SK-N-SH (cell line): ENCODE data around the gene XRRA1. TPM values are rescaled to one million over a fixed set of nuclear protein-coding genes. Genes with fewer than 3 reads are reported as not detected.

Source experiments
- CTCF ChIA-PET: fragments of 300-600, 350-600 bp; formaldehyde crosslinking; extraction: SDS; loops from one replicate; lab custom pipeline; 2021; lab: Yijun Ruan, JAX
- POLR2A ChIA-PET: fragments of 350-600 bp; sonication (Branson Sonifier 250); formaldehyde crosslinking; extraction: SDS; loops from one replicate; lab custom pipeline; 2020; ENCODE audit warnings: antibody characterized with exemption, inconsistent platforms; lab: Yijun Ruan, JAX
- DNase-seq: peaks from one replicate; pipeline ENCODE4 v3.0.0; 2012
- H2AFZ ChIP-seq: fragments of 200-600 bp; sonication (generic); 2 replicates; pipeline ENCODE4 v1.8.1; 2016; ENCODE audit warnings: antibody characterized with exemption, mild to moderate bottlenecking, low read depth
- H3F3A ChIP-seq: fragments of 200-600 bp; sonication (generic); replicated peaks from 2 replicates; pipeline ENCODE3; 2016; ENCODE audit warnings: antibody characterized with exemption, mild to moderate bottlenecking; ENCODE audit not compliant: insufficient read depth
- H3K27ac ChIP-seq, 2 experiments: fragments of 200-500 bp in 1 of 2; fragments of 200-600 bp in 1 of 2; sonication (Bioruptor generic) in 1 of 2; sonication (generic), shearing (Covaris generic) in 1 of 2; 2 replicates each; pipeline versions ENCODE4 v1.5.1 to v1.6.1; 2014 to 2016; ENCODE audit warnings: low read depth in 2 of 2, inconsistent platforms in 1 of 2, low read length in 1 of 2, mild to moderate bottlenecking in 1 of 2, mixed read lengths in 1 of 2
- H3K27me3 ChIP-seq: fragments of 200-600 bp; sonication (generic), shearing (Covaris generic); 2 replicates; pipeline ENCODE4 v1.6.1; 2016; ENCODE audit warnings: mixed run types; ENCODE audit not compliant: insufficient read depth
- H3K36me3 ChIP-seq, 2 experiments: fragments of 200-500 bp in 1 of 2; fragments of 200-600 bp in 1 of 2; sonication (Bioruptor generic) in 1 of 2; sonication (generic) in 1 of 2; replicated peaks in 1 of 2; 2 replicates each; pipeline versions ENCODE3 to v1.5.1; 2014 to 2016; ENCODE audit warnings: low read length in 1 of 2, mild to moderate bottlenecking in 1 of 2; ENCODE audit not compliant: insufficient read depth in 2 of 2, control insufficient read depth in 1 of 2
- H3K4me1 ChIP-seq, 2 experiments: fragments of 200-500 bp in 1 of 2; fragments of 200-600 bp in 1 of 2; sonication (Bioruptor generic) in 1 of 2; sonication (generic), shearing (Covaris generic) in 1 of 2; 2 replicates each; pipeline versions ENCODE4 v1.5.1 to v1.6.1; 2014 to 2016; ENCODE audit warnings: low read depth in 1 of 2, low read length in 1 of 2, mixed run types in 1 of 2; ENCODE audit not compliant: insufficient read depth in 2 of 2, control insufficient read depth in 1 of 2
- H3K4me2 ChIP-seq: fragments of 200-600 bp; sonication (generic), shearing (Covaris generic); 2 replicates; pipeline ENCODE4 v1.6.1; 2017; ENCODE audit warnings: mixed run types
- H3K4me3 ChIP-seq, 2 experiments: fragments of 200-500 bp in 1 of 2; fragments of 200-600 bp in 1 of 2; sonication (Bioruptor generic) in 1 of 2; sonication (generic), shearing (Covaris generic) in 1 of 2; 2 replicates each; pipeline versions ENCODE4 v1.5.1 to v1.8.1; 2014 to 2016; ENCODE audit warnings: low read depth in 2 of 2, inconsistent platforms in 1 of 2, low read length in 1 of 2, mild to moderate bottlenecking in 1 of 2, mixed read lengths in 1 of 2, moderate library complexity in 1 of 2
- H3K79me2 ChIP-seq: fragments of 200-600 bp; sonication (generic); 2 replicates; pipeline ENCODE4 v1.8.1; 2017; ENCODE audit warnings: mild to moderate bottlenecking; ENCODE audit not compliant: insufficient read depth
- H3K9ac ChIP-seq: fragments of 200-600 bp; sonication (generic); 2 replicates; pipeline ENCODE4 v1.6.1; 2017; ENCODE audit warnings: mixed run types
- H3K9me2 ChIP-seq: fragments of 200-600 bp; sonication (generic); 2 replicates; pipeline ENCODE4 v1.6.1; 2017; ENCODE audit warnings: mixed run types
- H3K9me3 ChIP-seq: fragments of 200-600 bp; sonication (generic); 2 replicates; pipeline ENCODE4 v1.6.1; 2017; ENCODE audit warnings: mixed run types, mild to moderate bottlenecking, moderate library complexity
- H4K20me1 ChIP-seq: fragments of 200-600 bp; sonication (generic); 2 replicates; pipeline ENCODE4 v1.6.1; 2017; ENCODE audit warnings: mild to moderate bottlenecking, mixed run types; ENCODE audit not compliant: insufficient read depth
- NRF1 ChIP-seq: IDR thresholded peaks from 2 replicates; pipeline ENCODE4 v1.6.1; 2012; ENCODE audit warnings: low read depth, mild to moderate bottlenecking, low read length
- SMC3 ChIP-seq: IDR thresholded peaks from 2 replicates; pipeline ENCODE4 v1.6.1; 2012; ENCODE audit warnings: low read depth, low read length, improper control_type of control experiment
- WGBS: methylation state at CpG from one replicate; pipeline ENCODE4 v1.1.6; 2017; ENCODE audit warnings: low lambda C conversion rate; 5-methylcytosine and 5-hydroxymethylcytosine counted together
- polyA plus RNA-seq, 3 experiments: library from polyadenylated mRNA; depleted of rRNA; stranded (reverse); fragments of >200 nt; gene quantifications; 2 replicates each; pipeline ENCODE4 v1.2.3, GENCODE V29; 2012
- TF ChIP-seq, protein P1 (sequence below): IDR thresholded peaks from 2 replicates; pipeline ENCODE4 v1.6.1; 2012; ENCODE audit warnings: mild to moderate bottlenecking, low read depth, low read length, moderate library complexity
- TF ChIP-seq, protein P2 (sequence below): IDR thresholded peaks from 2 replicates; pipeline ENCODE4 v1.4.0; 2012; ENCODE audit warnings: low read depth, borderline replicate concordance
- TF ChIP-seq, protein P3 (sequence below): fragments of 200-600 bp; sonication (generic); IDR thresholded peaks from 2 replicates; pipeline ENCODE4 v1.6.1; 2017; ENCODE audit warnings: antibody characterized with exemption, mild to moderate bottlenecking, moderate library complexity

XRRA1 gene
- polyA plus RNA-seq, 1 of the 3 experiments (the other 2 are of a cell fraction) = 12.9 TPM

DNA sequence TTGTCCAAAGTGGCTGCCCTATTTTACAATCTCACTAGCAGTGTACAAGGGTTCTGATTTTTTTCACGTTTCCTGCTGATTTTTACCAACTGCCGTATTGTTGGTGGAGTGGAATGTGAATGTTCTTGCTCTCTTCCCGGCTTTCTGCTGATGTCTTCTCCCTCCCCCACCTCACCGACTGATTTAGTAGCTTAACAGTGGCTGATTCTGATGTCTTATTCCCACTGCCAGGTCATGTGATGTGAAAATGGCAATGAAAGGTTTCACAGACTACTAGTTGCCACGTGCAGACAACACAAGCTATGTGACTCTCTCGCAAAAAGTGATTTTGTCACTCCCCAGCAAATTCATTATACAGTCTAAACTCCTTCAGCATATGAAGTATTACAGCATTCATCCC, 22.5 kb upstream of the XRRA1 start:
- ChIA-PET POLR2A (no interaction called here), CTCF (interaction anchor here (1.0 to 1.5 kb wide), 4 partner anchors 9 to 270 kb away, joined by 3 to 5 read pairs (median 4); no protein-coding TSS in a partner anchor)
- Histone ChIP-seq H3K9ac (no peak overlapping the region), H3K4me1 (no peaks in the 10 kb centered on the region), H3K36me3 (peaks cover 40 to 71% of the 10 kb centered on the region in 2 experiments), H3F3A (no peaks in the 10 kb centered on the region), H3K27me3 (no peaks in the 10 kb centered on the region), H3K9me2 (no peaks in the 10 kb centered on the region), H4K20me1 (no peaks in the 10 kb centered on the region), H3K27ac (no peak overlapping the region), H3K9me3 (no peaks in the 10 kb centered on the region), H3K4me3 (no peak overlapping the region), H2AFZ (no peak overlapping the region), H3K79me2 (peaks cover 30% of the 10 kb centered on the region), H3K4me2 (no peak overlapping the region)
- over 99% methylated on average over 6 of the region's 6 CpGs for WGBS
- TF ChIP-seq SMC3 (no peak), NRF1 (no peak)
- DNase-seq = no peak

DNA sequence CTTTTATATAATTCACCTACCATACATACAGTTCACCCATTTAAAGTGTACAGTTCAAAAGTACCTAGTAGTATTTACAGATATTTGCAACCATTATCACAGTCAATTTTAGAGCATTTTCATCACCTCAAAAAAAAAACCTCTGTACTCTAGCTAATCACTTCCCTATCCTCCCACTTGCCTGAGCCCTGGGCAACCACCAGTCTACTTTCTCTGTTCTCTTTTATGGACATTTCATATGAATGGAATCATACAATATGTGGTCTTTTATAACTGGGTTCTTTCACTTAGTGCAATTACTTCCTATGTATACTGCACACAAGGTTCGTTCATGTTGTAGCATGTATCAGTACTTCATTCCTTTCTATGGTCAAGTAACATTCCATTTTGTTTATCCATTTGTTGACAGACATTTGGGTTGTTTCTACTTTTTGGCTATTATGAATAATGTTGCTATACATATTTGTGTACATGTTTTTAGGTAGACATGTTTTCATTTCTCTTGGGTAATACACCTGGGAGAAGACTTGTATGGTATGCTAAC, 22.0 kb upstream of the XRRA1 start:
- Histone ChIP-seq H3K4me1 (no peaks in the 10 kb centered on the region), H3K27ac (no peak overlapping the region), H3K4me3 (no peak overlapping the region), H3K27me3 (no peaks in the 10 kb centered on the region), H3F3A (no peaks in the 10 kb centered on the region), H3K9me2 (no peaks in the 10 kb centered on the region), H3K9me3 (no peaks in the 10 kb centered on the region), H3K9ac (no peak overlapping the region), H2AFZ (no peak overlapping the region), H3K79me2 (peaks cover 35% of the 10 kb centered on the region), H3K4me2 (no peak overlapping the region), H4K20me1 (no peaks in the 10 kb centered on the region), H3K36me3 (peaks cover 39 to 76% of the 10 kb centered on the region in 2 experiments)
- DNase-seq = no peak
- 100% methylated on average over 1 of the region's 1 CpG for WGBS
- TF ChIP-seq, protein P1, sequence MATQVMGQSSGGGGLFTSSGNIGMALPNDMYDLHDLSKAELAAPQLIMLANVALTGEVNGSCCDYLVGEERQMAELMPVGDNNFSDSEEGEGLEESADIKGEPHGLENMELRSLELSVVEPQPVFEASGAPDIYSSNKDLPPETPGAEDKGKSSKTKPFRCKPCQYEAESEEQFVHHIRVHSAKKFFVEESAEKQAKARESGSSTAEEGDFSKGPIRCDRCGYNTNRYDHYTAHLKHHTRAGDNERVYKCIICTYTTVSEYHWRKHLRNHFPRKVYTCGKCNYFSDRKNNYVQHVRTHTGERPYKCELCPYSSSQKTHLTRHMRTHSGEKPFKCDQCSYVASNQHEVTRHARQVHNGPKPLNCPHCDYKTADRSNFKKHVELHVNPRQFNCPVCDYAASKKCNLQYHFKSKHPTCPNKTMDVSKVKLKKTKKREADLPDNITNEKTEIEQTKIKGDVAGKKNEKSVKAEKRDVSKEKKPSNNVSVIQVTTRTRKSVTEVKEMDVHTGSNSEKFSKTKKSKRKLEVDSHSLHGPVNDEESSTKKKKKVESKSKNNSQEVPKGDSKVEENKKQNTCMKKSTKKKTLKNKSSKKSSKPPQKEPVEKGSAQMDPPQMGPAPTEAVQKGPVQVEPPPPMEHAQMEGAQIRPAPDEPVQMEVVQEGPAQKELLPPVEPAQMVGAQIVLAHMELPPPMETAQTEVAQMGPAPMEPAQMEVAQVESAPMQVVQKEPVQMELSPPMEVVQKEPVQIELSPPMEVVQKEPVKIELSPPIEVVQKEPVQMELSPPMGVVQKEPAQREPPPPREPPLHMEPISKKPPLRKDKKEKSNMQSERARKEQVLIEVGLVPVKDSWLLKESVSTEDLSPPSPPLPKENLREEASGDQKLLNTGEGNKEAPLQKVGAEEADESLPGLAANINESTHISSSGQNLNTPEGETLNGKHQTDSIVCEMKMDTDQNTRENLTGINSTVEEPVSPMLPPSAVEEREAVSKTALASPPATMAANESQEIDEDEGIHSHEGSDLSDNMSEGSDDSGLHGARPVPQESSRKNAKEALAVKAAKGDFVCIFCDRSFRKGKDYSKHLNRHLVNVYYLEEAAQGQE = no peak
- TF ChIP-seq, protein P2, sequence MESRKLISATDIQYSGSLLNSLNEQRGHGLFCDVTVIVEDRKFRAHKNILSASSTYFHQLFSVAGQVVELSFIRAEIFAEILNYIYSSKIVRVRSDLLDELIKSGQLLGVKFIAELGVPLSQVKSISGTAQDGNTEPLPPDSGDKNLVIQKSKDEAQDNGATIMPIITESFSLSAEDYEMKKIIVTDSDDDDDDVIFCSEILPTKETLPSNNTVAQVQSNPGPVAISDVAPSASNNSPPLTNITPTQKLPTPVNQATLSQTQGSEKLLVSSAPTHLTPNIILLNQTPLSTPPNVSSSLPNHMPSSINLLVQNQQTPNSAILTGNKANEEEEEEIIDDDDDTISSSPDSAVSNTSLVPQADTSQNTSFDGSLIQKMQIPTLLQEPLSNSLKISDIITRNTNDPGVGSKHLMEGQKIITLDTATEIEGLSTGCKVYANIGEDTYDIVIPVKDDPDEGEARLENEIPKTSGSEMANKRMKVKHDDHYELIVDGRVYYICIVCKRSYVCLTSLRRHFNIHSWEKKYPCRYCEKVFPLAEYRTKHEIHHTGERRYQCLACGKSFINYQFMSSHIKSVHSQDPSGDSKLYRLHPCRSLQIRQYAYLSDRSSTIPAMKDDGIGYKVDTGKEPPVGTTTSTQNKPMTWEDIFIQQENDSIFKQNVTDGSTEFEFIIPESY = no peak
- TF ChIP-seq, protein P3, sequence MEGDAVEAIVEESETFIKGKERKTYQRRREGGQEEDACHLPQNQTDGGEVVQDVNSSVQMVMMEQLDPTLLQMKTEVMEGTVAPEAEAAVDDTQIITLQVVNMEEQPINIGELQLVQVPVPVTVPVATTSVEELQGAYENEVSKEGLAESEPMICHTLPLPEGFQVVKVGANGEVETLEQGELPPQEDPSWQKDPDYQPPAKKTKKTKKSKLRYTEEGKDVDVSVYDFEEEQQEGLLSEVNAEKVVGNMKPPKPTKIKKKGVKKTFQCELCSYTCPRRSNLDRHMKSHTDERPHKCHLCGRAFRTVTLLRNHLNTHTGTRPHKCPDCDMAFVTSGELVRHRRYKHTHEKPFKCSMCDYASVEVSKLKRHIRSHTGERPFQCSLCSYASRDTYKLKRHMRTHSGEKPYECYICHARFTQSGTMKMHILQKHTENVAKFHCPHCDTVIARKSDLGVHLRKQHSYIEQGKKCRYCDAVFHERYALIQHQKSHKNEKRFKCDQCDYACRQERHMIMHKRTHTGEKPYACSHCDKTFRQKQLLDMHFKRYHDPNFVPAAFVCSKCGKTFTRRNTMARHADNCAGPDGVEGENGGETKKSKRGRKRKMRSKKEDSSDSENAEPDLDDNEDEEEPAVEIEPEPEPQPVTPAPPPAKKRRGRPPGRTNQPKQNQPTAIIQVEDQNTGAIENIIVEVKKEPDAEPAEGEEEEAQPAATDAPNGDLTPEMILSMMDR = no peak
- ChIA-PET CTCF (interaction anchor here (1.0 kb wide), 1 partner anchor 170 kb away, joined by 3 read pairs; no protein-coding TSS in a partner anchor), POLR2A (no interaction called here)
